COR-L47 (cell line): ENCODE measurements around the gene TLCD5.

Experiments
- DNase-seq: peaks from one replicate; lab custom pipeline; 2025; lab: John Stamatoyannopoulos, UW

Gene TLCD5

GRCh38 chr11:120308081-120308480 is 17.0 kb upstream of the TLCD5 start:
- DNase-seq: no peak

DNA sequence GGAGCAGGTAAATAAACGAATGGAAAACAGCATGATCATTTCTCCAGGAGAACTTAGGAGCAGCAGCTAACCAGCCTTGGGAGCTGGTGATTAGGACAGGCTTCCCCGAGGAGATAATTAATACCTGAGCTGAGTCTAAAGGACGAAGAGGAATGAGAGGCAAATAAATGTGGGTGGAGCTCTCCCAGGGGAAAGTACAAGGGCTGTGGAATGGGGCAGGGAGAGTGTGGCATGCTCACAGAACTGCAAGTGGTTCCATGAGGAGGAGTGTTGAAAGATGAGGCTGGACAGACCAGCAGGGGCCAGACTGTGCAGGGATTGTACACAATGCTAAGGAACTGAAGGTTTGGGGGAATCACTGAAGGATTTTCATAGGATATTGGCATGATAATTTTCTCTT is 14.2 kb upstream of the TLCD5 start:
- peak; percentile 73 for DNase-seq

GRCh38 chr11:120314861-120315260 is 10.2 kb upstream of the TLCD5 start:
- no peak for DNase-seq

GRCh38 chr11:120316880-120317688 is 8.0 kb upstream of the TLCD5 start:
- DNase-seq: no peak

DNA sequence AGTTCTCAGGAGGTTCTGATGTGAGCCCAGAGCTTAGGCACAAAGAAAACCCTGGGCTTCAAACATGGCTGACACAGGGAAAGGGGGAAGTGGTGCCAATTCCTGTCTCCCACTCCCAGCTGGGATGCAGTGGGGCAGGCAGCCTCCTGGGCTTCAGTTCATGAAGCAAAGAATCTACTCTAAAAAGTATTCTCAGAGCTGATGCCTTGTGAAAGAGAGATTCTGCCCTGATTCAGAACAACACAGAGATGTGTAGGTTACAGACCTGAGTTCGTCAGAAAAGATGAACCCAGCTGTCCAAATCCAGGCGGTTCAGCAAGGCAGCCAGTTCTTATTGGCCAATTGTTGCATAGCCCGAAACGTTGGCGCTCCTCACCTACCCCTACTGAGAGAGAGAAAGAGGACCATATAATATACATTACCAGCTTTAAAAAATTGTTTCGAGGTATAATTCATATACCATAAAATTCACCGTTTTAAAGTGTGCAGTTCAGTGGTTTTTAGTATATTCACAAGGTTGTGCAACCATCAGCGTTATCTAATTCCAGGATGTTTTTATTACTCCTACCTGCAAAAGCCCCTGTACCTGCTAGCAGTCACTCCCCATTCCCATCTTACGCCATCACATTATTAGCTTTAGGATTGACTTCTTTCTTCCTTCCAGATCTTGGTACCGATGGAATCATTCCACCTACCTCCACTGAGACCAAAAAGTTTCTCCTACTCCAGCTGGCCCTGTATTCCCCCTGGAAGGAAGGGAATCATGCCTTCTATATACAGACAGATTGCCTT is 7.2 kb upstream of the TLCD5 start:
- no peak for DNase-seq

- DNase-seq: no peak
Measured at GRCh38 chr11:120318906-120319305, 6.2 kb upstream of the TLCD5 start.

GRCh38 chr11:120326228-120326627 is 1.1 kb downstream of the TLCD5 start:
- DNase-seq: no peak

GRCh38 chr11:120326845-120327281 is 1.8 kb downstream of the TLCD5 start:
- no peak for DNase-seq

GRCh38 chr11:120327311-120327710 is 2.2 kb downstream of the TLCD5 start:
- DNase-seq: no peak

GRCh38 chr11:120329556-120329955 is 4.5 kb downstream of the TLCD5 start:
- DNase-seq: no peak

GRCh38 chr11:120330045-120330444 is 4.9 kb downstream of the TLCD5 start:
- DNase-seq: no peak

DNA sequence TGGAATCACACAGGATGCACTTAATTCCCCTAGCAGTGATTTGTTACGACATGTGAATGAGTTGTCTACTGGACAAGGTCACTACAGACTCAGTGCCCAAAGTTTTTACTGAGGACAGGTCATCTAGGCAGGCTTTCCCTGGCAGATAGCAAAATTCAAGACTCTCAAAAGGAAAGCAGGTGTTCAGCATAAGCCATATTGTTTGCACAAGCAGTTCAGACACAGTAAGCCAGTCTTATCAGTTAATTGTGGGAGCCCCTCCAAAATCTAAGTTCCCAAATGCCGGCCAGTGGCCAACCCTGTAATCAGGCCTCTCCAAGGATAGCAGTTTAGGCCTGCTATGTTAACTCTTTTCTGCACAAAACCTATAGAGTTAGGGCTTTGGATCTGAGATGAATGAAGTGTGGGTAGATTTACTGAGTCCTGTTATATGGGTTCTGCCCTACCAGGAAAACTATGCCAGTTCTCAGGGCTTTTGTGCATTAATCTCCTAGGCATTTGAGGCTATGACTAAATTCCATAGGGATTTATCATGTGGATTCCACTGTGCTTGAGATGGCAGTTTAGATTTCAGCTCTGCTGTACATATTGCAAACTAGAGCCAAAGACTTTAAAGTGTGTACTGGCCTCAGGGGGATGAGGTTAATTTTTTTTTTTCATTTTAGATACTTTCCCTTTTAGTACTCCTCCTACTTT is 6.3 kb downstream of the TLCD5 start:
- no peak for DNase-seq

DNA sequence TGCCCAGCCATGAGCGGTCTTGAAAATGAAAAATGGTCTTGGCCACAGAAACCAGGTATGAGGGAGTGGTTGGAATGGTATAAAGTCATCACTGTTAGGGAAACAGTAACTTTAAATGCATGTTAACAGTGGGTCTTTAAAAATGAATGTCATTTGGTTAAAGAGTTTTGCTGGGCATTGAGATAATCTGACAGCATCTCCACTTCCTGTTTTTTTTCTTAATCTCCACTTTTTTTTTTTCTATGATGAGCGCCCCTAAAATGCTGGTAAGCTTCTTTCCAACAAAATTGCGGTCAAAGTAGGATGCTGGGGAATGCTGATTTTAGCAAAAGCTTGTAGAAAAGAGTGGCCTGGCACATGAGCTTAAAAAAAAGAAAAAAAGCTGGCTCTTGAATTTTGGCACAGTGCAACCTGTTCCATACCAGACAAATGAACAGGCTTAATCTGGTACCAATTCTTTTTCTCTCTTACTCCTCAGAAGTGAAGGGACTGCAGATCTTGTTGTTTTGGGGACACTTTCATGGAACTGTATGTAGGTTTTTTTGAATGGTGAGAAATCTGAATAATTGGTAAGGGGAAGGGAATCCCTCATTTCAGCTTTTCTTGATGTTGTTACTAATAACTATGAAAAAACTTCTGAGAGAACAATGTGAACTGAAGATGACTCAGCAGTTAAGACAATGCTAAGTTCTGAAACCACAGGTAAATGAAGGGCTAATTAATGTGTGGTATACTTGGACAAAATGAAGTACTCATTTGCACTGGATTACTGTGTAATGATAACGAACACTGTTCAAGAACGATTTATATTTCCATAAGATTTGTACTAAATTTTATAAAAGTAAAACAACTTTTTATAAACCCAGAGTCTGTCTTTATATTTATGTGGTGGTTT is 8.0 kb downstream of the TLCD5 start:
- DNase-seq: no peak

DNA sequence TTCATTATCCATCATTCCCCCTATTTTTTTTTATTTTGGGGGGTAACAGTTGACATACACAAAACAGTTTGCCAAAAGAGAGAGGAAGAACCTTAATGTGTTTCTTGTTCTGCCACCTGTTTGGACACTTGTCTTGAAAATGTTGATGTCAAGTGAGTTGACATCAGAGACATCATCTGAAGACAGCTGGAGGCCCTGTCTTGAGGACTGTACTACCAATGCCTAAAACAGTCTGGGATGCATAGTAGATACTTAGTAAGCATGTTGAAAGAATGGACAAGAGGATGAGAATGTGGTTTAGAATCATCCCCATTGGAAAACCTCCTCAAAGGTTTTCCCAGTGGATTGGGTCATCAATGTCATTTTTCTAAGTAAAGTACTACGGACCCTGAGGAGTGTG is 8.7 kb downstream of the TLCD5 start:
- DNase-seq: no peak

- DNase-seq: no peak
Measured at GRCh38 chr11:120334332-120334731, 9.2 kb downstream of the TLCD5 start.

- peak; percentile 70 for DNase-seq
Measured at GRCh38 chr11:120334894-120335462, 9.9 kb downstream of the TLCD5 start.

DNA sequence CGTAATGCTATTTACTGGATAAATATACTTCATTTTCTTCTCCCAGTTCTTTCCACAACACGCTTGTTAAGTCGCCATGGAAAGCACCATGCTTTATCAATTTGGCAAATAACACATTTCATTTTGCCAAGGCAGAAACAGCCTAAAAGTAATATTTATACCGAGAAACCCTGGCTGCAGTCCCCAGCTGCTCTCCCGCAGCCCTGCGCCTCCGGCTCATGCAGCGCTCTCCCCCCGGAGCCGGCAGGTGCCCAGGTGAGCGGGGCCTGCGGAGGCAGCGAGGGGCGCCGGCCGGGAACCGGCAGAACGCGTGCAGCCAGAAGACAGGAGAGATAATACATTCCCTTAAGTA is 10.4 kb downstream of the TLCD5 start:
- no peak for DNase-seq

GRCh38 chr11:120335908-120336640 is 11.0 kb downstream of the TLCD5 start, which contains the start of gene ARHGEF12:
TSS of gene ARHGEF12 (plus strand) at chr11:120336413. CDS start at chr11:120337244, 831 bp downstream.
- DNase-seq: peak; percentile 96

- DNase-seq: no peak
Measured at GRCh38 chr11:120336641-120337354, 11.7 kb downstream of the TLCD5 start.
